Glomerular endothelial cell (primary cell): ENCODE data around the gene CMKLR1. TPM values are rescaled to one million over a fixed set of nuclear protein-coding genes. Genes with fewer than 3 reads are reported as not detected.

Source experiments
- total RNA-seq: library from RNA; depleted of rRNA; stranded (reverse); fragments of >200 nt; gene quantifications from 2 replicates; pipeline ENCODE4 v1.2.3, GENCODE V29; 2015

CMKLR1 gene
- total RNA-seq, 1 donor from 2014 or later, result 0.06 TPM

Other genes with a start within 250 kb of the CMKLR1 start
- not detected in 2 replicates for gene WSCD2, start 210.0 kb downstream of the CMKLR1 start, total RNA-seq
- gene FICD, start 176.0 kb upstream of the CMKLR1 start, total RNA-seq, result 7.0 and 8.4 TPM in 2 replicates
- gene SART3, start 221.9 kb upstream of the CMKLR1 start, total RNA-seq, result 25.9 and 54.7 TPM in 2 replicates
- 106 and 164 TPM in 2 replicates for gene ISCU, start 223.3 kb upstream of the CMKLR1 start, total RNA-seq